GM12878 (cell line): ENCODE measurements around the gene SOS1. TPM values are rescaled to one million over a fixed set of nuclear protein-coding genes. Genes with fewer than 3 reads are reported as not detected.
A peak's percentile ranks its signal among the peaks of the same experiment; 100 is the strongest.

ENCODE experiments used
- ATAC-seq: fragments of 200-7000 bp; cut with Tn5 transposase; 3 replicates; pipeline ENCODE4 v1.9.1; 2020; ENCODE audit warnings: mild to moderate bottlenecking, moderate library complexity
- BruUV-seq: library from RNA; stranded (reverse); fragments of 400-500 nt; replicated peaks from 2 replicates; lab custom pipeline; 2021; lab: Mats Ljungman, UMichigan
- CTCF ChIA-PET: fragments of 300-600 bp; sonication (Branson Sonifier 250); formaldehyde crosslinking; extraction: SDS; loops from one replicate; lab custom pipeline; 2021; ENCODE audit warnings: inconsistent platforms; lab: Yijun Ruan, JAX
- POLR2A ChIA-PET: fragments of 350-600 bp; formaldehyde crosslinking; extraction: SDS; loops from one replicate; lab custom pipeline; 2021; ENCODE audit warnings: inconsistent platforms; lab: Charles Lee
- RAD21 ChIA-PET: fragments of 300-600 bp; sonication (Branson Sonifier 250); formaldehyde crosslinking; loops from one replicate; lab custom pipeline; 2023; ENCODE audit warnings: antibody characterized with exemption; ENCODE audit not compliant: unreplicated experiment; lab: Charles Lee
- SMC1A ChIA-PET: fragments of 300-600 bp; sonication (Branson Sonifier 250); formaldehyde crosslinking; loops from one replicate; lab custom pipeline; 2023; ENCODE audit not compliant: unreplicated experiment, uncharacterized antibody; lab: Charles Lee
- DNase-seq: peaks from one replicate; pipeline ENCODE4 v3.0.0-alpha.2; 2011; ENCODE audit warnings: low read depth, low spot score
- FAIRE-seq: peaks from 3 replicates; lab custom pipeline; 2011; peaks lifted over from hg19 to GRCh38; lab: Jason Lieb, UNC
- H2AFZ ChIP-seq: 2 replicates; pipeline ENCODE4 v1.6.0; 2011; ENCODE audit warnings: low read depth, low read length, control low read depth; ENCODE audit not compliant: control insufficient read depth
- H3K27ac ChIP-seq: 2 replicates; pipeline ENCODE4 v1.5.1; 2011; ENCODE audit warnings: control low read depth; ENCODE audit not compliant: control insufficient read depth, insufficient read depth
- H3K27me3 ChIP-seq, 2 experiments: replicated peaks in 1 of 2; 2 replicates each; pipeline versions ENCODE4 v1.6.0 to v1.6.1; 2011; ENCODE audit warnings: low read length in 1 of 2; ENCODE audit not compliant: control insufficient read depth in 2 of 2, insufficient read depth in 2 of 2
- H3K36me3 ChIP-seq, 2 experiments: 2 replicates each; pipeline ENCODE4 v1.5.1; 2011; ENCODE audit warnings: low read length in 1 of 2; ENCODE audit not compliant: control insufficient read depth in 2 of 2, insufficient read depth in 2 of 2
- H3K4me1 ChIP-seq: 2 replicates; pipeline ENCODE4 v1.6.1; 2011; ENCODE audit warnings: mild to moderate bottlenecking, low read length, moderate library complexity, mixed read lengths; ENCODE audit not compliant: control insufficient read depth, insufficient read depth
- H3K4me2 ChIP-seq: 2 replicates; pipeline ENCODE4 v1.6.0; 2011; ENCODE audit warnings: control low read depth; ENCODE audit not compliant: control insufficient read depth, insufficient read depth
- H3K4me3 ChIP-seq: fragments of 200-600 bp; sonication (generic); 2 replicates; pipeline ENCODE4 v1.5.1; 2016
- H3K79me2 ChIP-seq: 2 replicates; pipeline ENCODE4 v1.6.0; 2011; ENCODE audit warnings: low read length; ENCODE audit not compliant: control insufficient read depth, insufficient read depth
- H3K9ac ChIP-seq: 2 replicates; pipeline ENCODE4 v1.8.0; 2011; ENCODE audit warnings: low read length, control low read depth, mixed read lengths; ENCODE audit not compliant: control insufficient read depth, insufficient read depth
- H3K9me3 ChIP-seq: replicated peaks from 3 replicates; pipeline ENCODE4 v1.5.1; 2011; ENCODE audit warnings: mild to moderate bottlenecking, low read length; ENCODE audit not compliant: control insufficient read depth, insufficient read depth
- H4K20me1 ChIP-seq: 2 replicates; pipeline ENCODE4 v1.6.0; 2011; ENCODE audit not compliant: control insufficient read depth, insufficient read depth
- BCL11A ChIP-seq: IDR thresholded peaks from 2 replicates; pipeline ENCODE4 v1.6.1; 2011; ENCODE audit warnings: low read depth, low read length
- BHLHE40 ChIP-seq, 2 experiments: fragments of 450-650 bp in 1 of 2; IDR thresholded peaks; 2 replicates each; pipeline ENCODE4 v1.6.1; 2011 to 2017; ENCODE audit warnings: low read depth in 2 of 2, borderline replicate concordance in 1 of 2, improper control_type of control experiment in 1 of 2, low read length in 1 of 2, mild to moderate bottlenecking in 1 of 2
- CBX5 ChIP-seq: sonication (generic); IDR thresholded peaks from 2 replicates; pipeline ENCODE4 v1.6.1; 2016; ENCODE audit warnings: low read depth, moderate library complexity, mild to moderate bottlenecking, inconsistent platforms
- E4F1 ChIP-seq: fragments of 450-650 bp; IDR thresholded peaks from 2 replicates; pipeline ENCODE4 v1.6.1; 2018; ENCODE audit warnings: borderline replicate concordance, mild to moderate bottlenecking; ENCODE audit not compliant: partially characterized antibody
- EP300 ChIP-seq, 2 experiments: fragments of 150-350 bp in 1 of 2; IDR thresholded peaks; 2 replicates each; pipeline ENCODE4 v1.6.1; 2011 to 2012; ENCODE audit warnings: low read depth in 2 of 2, low read length in 2 of 2, borderline replicate concordance in 1 of 2, improper control_type of control experiment in 1 of 2, inconsistent platforms in 1 of 2; ENCODE audit not compliant: control insufficient read depth in 1 of 2
- IKZF1 ChIP-seq: fragments of 450-650 bp; conservative IDR thresholded peaks from 2 replicates; pipeline ENCODE4 v1.6.1; 2017; ENCODE audit warnings: antibody characterized with exemption, mild to moderate bottlenecking
- IKZF2 ChIP-seq, 2 experiments: fragments of 450-650 bp; IDR thresholded peaks; 2 replicates each; pipeline ENCODE4 v1.6.1; 2017; ENCODE audit warnings: mild to moderate bottlenecking in 2 of 2, moderate library complexity in 2 of 2
- IRF4 ChIP-seq: IDR thresholded peaks from 2 replicates; pipeline ENCODE4 v1.6.1; 2011; ENCODE audit warnings: low read depth, low read length
- JUND ChIP-seq: IDR thresholded peaks from 2 replicates; pipeline ENCODE4 v1.6.1; 2012; ENCODE audit warnings: low read depth, mild to moderate bottlenecking, low read length, improper control_type of control experiment, moderate library complexity
- MTA2 ChIP-seq: fragments of 450-650 bp; IDR thresholded peaks from 2 replicates; pipeline ENCODE4 v1.6.1; 2016; ENCODE audit warnings: low read depth, mild to moderate bottlenecking, moderate library complexity
- NFIC ChIP-seq: IDR thresholded peaks from 2 replicates; pipeline ENCODE4 v1.6.1; 2012; ENCODE audit warnings: low read depth, mild to moderate bottlenecking, inconsistent platforms, low read length, moderate library complexity
- NFXL1 ChIP-seq: fragments of 450-650 bp; IDR thresholded peaks from 2 replicates; pipeline ENCODE4 v1.6.1; 2017; ENCODE audit warnings: antibody characterized with exemption, mild to moderate bottlenecking, borderline replicate concordance
- POU2F2 ChIP-seq: IDR thresholded peaks from 3 replicates; pipeline ENCODE4 v1.6.1; 2011; ENCODE audit warnings: low read depth, mild to moderate bottlenecking, low read length, borderline replicate concordance
- RAD51 ChIP-seq: fragments of 450-650 bp; IDR thresholded peaks from 2 replicates; pipeline ENCODE4 v1.6.1; 2016; ENCODE audit warnings: moderate library complexity, mild to moderate bottlenecking, inconsistent platforms
- RCOR1 ChIP-seq: conservative IDR thresholded peaks from 2 replicates; pipeline ENCODE4 v1.6.1; 2012; ENCODE audit warnings: low read depth, low read length, improper control_type of control experiment
- RUNX3 ChIP-seq: IDR thresholded peaks from 2 replicates; pipeline ENCODE4 v1.6.1; 2012; ENCODE audit warnings: low read length, inconsistent platforms
- SPI1 ChIP-seq: IDR thresholded peaks from 2 replicates; pipeline ENCODE4 v1.6.1; 2011; ENCODE audit warnings: low read depth, mild to moderate bottlenecking, low read length, moderate library complexity, borderline replicate concordance; ENCODE audit not compliant: insufficient read depth
- SRF ChIP-seq, 2 experiments: IDR thresholded peaks; 2 replicates each; pipeline ENCODE4 v1.6.1; 2011; ENCODE audit warnings: low read depth in 2 of 2, low read length in 2 of 2, mild to moderate bottlenecking in 1 of 2, moderate library complexity in 1 of 2
- TBL1XR1 ChIP-seq: IDR thresholded peaks from 2 replicates; pipeline ENCODE4 v1.6.1; 2012; ENCODE audit warnings: low read depth, low read length, improper control_type of control experiment
- TCF12 ChIP-seq: IDR thresholded peaks from 2 replicates; pipeline ENCODE4 v1.6.1; 2011; ENCODE audit warnings: low read depth, mild to moderate bottlenecking, low read length
- TCF7 ChIP-seq: IDR thresholded peaks from 2 replicates; pipeline ENCODE4 v1.6.1; 2014; ENCODE audit warnings: antibody characterized with exemption, borderline replicate concordance
- YY1 ChIP-seq: IDR thresholded peaks from 2 replicates; pipeline ENCODE4 v1.6.1; 2011; ENCODE audit warnings: low read depth, mild to moderate bottlenecking, low read length
- ZZZ3 ChIP-seq: IDR thresholded peaks from 2 replicates; pipeline ENCODE4 v1.6.1; 2011; ENCODE audit warnings: low read depth; ENCODE audit not compliant: control insufficient read depth, insufficient read length
- WGBS: methylation state at CpG from one replicate; pipeline ENCODE4 v1.1.6; 2016; ENCODE audit warnings: low lambda C conversion rate; ENCODE audit not compliant: insufficient replicate concordance, insufficient coverage; ENCODE audit errors: missing lambda C conversion rate; 5-methylcytosine and 5-hydroxymethylcytosine counted together
- in situ Hi-C: fragments of 300-500 bp; cut with MboI; formaldehyde crosslinking; loops from 9 replicates; pipeline ENCODE4 v1.14.3; 2018; ENCODE audit warnings: mixed read lengths
- intact Hi-C: fragments of 100-400 bp; cut with micrococcal nuclease; formaldehyde crosslinking; loops from one replicate; pipeline ENCODE4 v1.14.2; 2022; ENCODE audit not compliant: unreplicated experiment
- polyA plus RNA-seq, 11 experiments: library from polyadenylated mRNA; depleted of rRNA in 4 of 11; unstranded in 6 of 11; stranded (reverse) in 5 of 11; fragments of >200 nt; fragmentation: Nextera tagmentation in 4 of 11; fragmentation: Illumina TruSeq in 1 of 11; extraction: Ambion mirVana in 4 of 11; extraction: Trizol in 1 of 11; gene quantifications; 1 replicate in 1 of 11; 2 replicates in 10 of 11; pipeline versions ENCODE4 v1.2.1 to v1.2.3, GENCODE V29; 2011 to 2016; ENCODE audit warnings: inconsistent platforms in 2 of 11, missing spikeins in 2 of 11, low read depth in 1 of 11
- total RNA-seq, 4 experiments: library from RNA; depleted of rRNA in 3 of 4; stranded (reverse); fragments of >200 nt in 3 of 4; fragmentation: Illumina TruSeq in 1 of 4; extraction: Trizol in 1 of 4; gene quantifications; 2 replicates each; pipeline versions ENCODE4 v1.2.1 to v1.2.3, GENCODE V29; 2013 to 2021

SOS1 gene
- total and polyA plus RNA-seq, 10 of the 15 experiments (the other 5 are each of a cell fraction or from before 2014, with no cell fraction given) = 2.1 to 24.1 (median 8.5) TPM

GRCh38 chr2:39127973-39128372 lies 7.1 kb upstream of the SOS1 start:
- peaks cover 4% of the 10 kb centered on the region for H3K79me2 ChIP-seq
- intact Hi-C loops = loop anchor here (10.0 kb wide), 1 partner anchor 513 kb away; no protein-coding TSS in a partner anchor
- ChIA-PET SMC1A (interaction anchor here (0.5 to 2.3 kb wide), 8 partner anchors 8 to 380 kb away, joined by 3 to 17 read pairs (median 4); partner anchors contain the start of gene SOS1), RAD21 (interaction anchor here (0.7 to 1.8 kb wide), 9 partner anchors 9 to 102 kb away, joined by 3 to 7 read pairs (median 3); no protein-coding TSS in a partner anchor), CTCF (interaction anchor here (0.9 to 2.2 kb wide), 8 partner anchors 9 to 101 kb away, joined by 3 to 8 read pairs (median 5); no protein-coding TSS in a partner anchor), POLR2A (interaction anchor here (0.6 to 4.0 kb wide), 3 partner anchors 8 to 377 kb away, joined by 3 to 21 read pairs (median 4); partner anchors contain the start of genes SOS1 and SRSF7)
- H3K9ac ChIP-seq = no peak overlapping the region
- H3K36me3 ChIP-seq = no peaks in the 10 kb centered on the region
- ATAC-seq = peak; percentile 68
- H3K4me2 ChIP-seq = peak overlapping the region; percentile 59
- in situ Hi-C loops = no loop called here
- no peaks in the 10 kb centered on the region for H3K27me3 ChIP-seq
- no TSS peak for BruUV-seq
- H3K4me3 ChIP-seq = peak overlapping the region; percentile 37
- FAIRE-seq = peak; percentile 87
- WGBS = 4% methylated on average over 1 of the region's 1 CpG
- no peaks in the 10 kb centered on the region for H3K9me3 ChIP-seq
- H3K27ac ChIP-seq = no peak overlapping the region
- DNase-seq = peak; percentile 84
- no peak overlapping the region for H2AFZ ChIP-seq
- H4K20me1 ChIP-seq = no peaks in the 10 kb centered on the region
- H3K4me1 ChIP-seq = peaks cover 21% of the 10 kb centered on the region
- TF ChIP-seq TCF7 (no peak), BCL11A (0 out of 2 replicates have a peak, but pooled peaks have one; percentile 15), IKZF1 (peak; percentile 38), NFXL1 (no peak), BHLHE40 (IDR thresholded peaks at IDR 0.05; ENCODE audit: borderline replicate concordance in 1 of 2, low read depth in 2 of 2, low read length in 1 of 2) (peak in 1 of 2 experiments; percentile 43; a peak in 2 of 4 replicates), RUNX3 (peak; percentile 58), JUND (0 out of 2 replicates have a peak, but pooled peaks have one; percentile 26), NFIC (0 out of 2 replicates have a peak, but pooled peaks have one; percentile 25), E4F1 (no peak), IKZF2 (IDR thresholded peaks at IDR 0.05) (peak; percentile 27 to 44; a peak in 2 of 4 replicates), TBL1XR1 (0 out of 2 replicates have a peak, but pooled peaks have one; percentile 25), CBX5 (no peak), EP300 (IDR thresholded peaks at IDR 0.05; ENCODE audit: borderline replicate concordance in 1 of 2, control insufficient read depth in 1 of 2, low read depth in 2 of 2, low read length in 2 of 2) (0 out of 4 replicates have a peak, but pooled peaks of 1 of the 2 experiments have one; percentile 49), RCOR1 (0 out of 2 replicates have a peak, but pooled peaks have one; percentile 39), RAD51 (no peak), MTA2 (peak; percentile 58), IRF4 (0 out of 2 replicates have a peak, but pooled peaks have one; percentile 50), YY1 (0 out of 2 replicates have a peak, but pooled peaks have one; percentile 19), ZZZ3 (no peak), POU2F2 (peak; percentile 72; the same call in 1 of the 3 replicates), SRF (IDR thresholded peaks at IDR 0.05; ENCODE audit: low read depth in 2 of 2, low read length in 2 of 2) (peak in 1 of 2 experiments; percentile 52; a peak in 1 of 4 replicates), TCF12 (peak; percentile 89), SPI1 (peak; percentile 31; the same call in 1 of the 2 replicates)
